ENCODE data around the gene TRPV2.
"Not testable (repeated sequence)": the region's sequence is repeated elsewhere in the genome, so short reads cannot be mapped to it uniquely, and the experiment has no call there.

Gene TRPV2

GRCh38 chr17:16438557-16439302 lies 23.4 kb downstream of the TRPV2 start:
- peak; percentile 99 for DNase-seq (ENCODE audit: low read depth, low spot score)
- peak overlapping the region; percentile 96 for H3K4me3 ChIP-seq (ENCODE audit: low read depth, low read length)
- ChIA-PET CTCF (interaction anchor here (0.8 to 4.7 kb wide), 7 partner anchors 10 to 153 kb away, joined by 3 to 60 read pairs (median 4); no protein-coding TSS in a partner anchor), POLR2A (interaction anchor here (0.5 to 4.4 kb wide), 24 partner anchors 8 to 909 kb away, joined by 3 to 58 read pairs (median 4); partner anchors contain the start of genes NCOR1, TRPV2 and UBB)
- no peak for TF ChIP-seq CTCF (IDR thresholded peaks at IDR 0.05; ENCODE audit: insufficient read depth, low read length, missing control alignments)

GRCh38 chr17:16439303-16439791 lies 24.0 kb downstream of the TRPV2 start:
- peak overlapping the region; percentile 96 for H3K4me3 ChIP-seq (ENCODE audit: low read depth, low read length)
- POLR2A ChIA-PET, result interaction anchor here (0.9 to 4.4 kb wide), 18 partner anchors 8 to 224 kb away, joined by 3 to 58 read pairs (median 4); partner anchors contain the start of genes NCOR1, TRPV2 and UBB
- DNase-seq (ENCODE audit: low read depth, low spot score), result no peak
- TF ChIP-seq CTCF (IDR thresholded peaks at IDR 0.05; ENCODE audit: insufficient read depth, low read length, missing control alignments), result no peak
- CTCF ChIA-PET, result interaction anchor here (1.5 to 4.7 kb wide), 5 partner anchors 11 to 154 kb away, joined by 4 to 60 read pairs (median 14); no protein-coding TSS in a partner anchor

- ChIA-PET CTCF (interaction anchor here (0.7 to 4.7 kb wide), 8 partner anchors 12 to 89 kb away, joined by 3 to 60 read pairs (median 10); no protein-coding TSS in a partner anchor), POLR2A (interaction anchor here (0.9 to 4.4 kb wide), 5 partner anchors 14 to 82 kb away, joined by 3 to 58 read pairs (median 5); partner anchors contain the start of genes TRPV2 and UBB)
- TF ChIP-seq CTCF (IDR thresholded peaks at IDR 0.05; ENCODE audit: insufficient read depth, low read length, missing control alignments), result no peak
- H3K4me3 ChIP-seq (ENCODE audit: low read depth, low read length), result peak overlapping the region; percentile 96
- no peak for DNase-seq (ENCODE audit: low read depth, low spot score)
Measured at GRCh38 chr17:16439811-16440351, 24.5 kb downstream of the TRPV2 start.

- peak overlapping the region; percentile 96 for H3K4me3 ChIP-seq (ENCODE audit: low read depth, low read length)
- not testable (repeated sequence) for DNase-seq (ENCODE audit: low read depth, low spot score)
- ChIA-PET POLR2A (interaction anchor here (0.9 to 4.4 kb wide), 3 partner anchors 25 to 81 kb away, joined by 3 to 58 read pairs (median 5); partner anchors contain the start of genes TRPV2 and UBB), CTCF (interaction anchor here (0.7 to 4.7 kb wide), 9 partner anchors 12 to 144 kb away, joined by 3 to 60 read pairs (median 5); no protein-coding TSS in a partner anchor)
Measured at GRCh38 chr17:16440354-16440753, 25.0 kb downstream of the TRPV2 start.

GRCh38 chr17:16440901-16441629 lies 25.7 kb downstream of the TRPV2 start:
- H3K4me3 ChIP-seq (ENCODE audit: low read depth, low read length), result peak overlapping the region; percentile 96
- TF ChIP-seq CTCF (IDR thresholded peaks at IDR 0.05; ENCODE audit: insufficient read depth, low read length, missing control alignments), result no peak
- ChIA-PET CTCF (interaction anchor here (0.9 to 4.7 kb wide), 10 partner anchors 12 to 143 kb away, joined by 3 to 60 read pairs (median 4); no protein-coding TSS in a partner anchor), POLR2A (interaction anchor here (0.7 to 4.4 kb wide), 4 partner anchors 23 to 791 kb away, joined by 3 to 58 read pairs (median 4); partner anchors contain the start of gene UBB)
- DNase-seq (ENCODE audit: low read depth, low spot score), result no peak

GRCh38 chr17:16442141-16442540 lies 26.8 kb downstream of the TRPV2 start:
- POLR2A ChIA-PET, result interaction anchor here (1.0 to 4.4 kb wide), 2 partner anchors 22 to 60 kb away, joined by 3 to 58 read pairs; partner anchors contain the start of gene UBB

More at GRCh38 chr17:16442141-16442540, 26.8 kb downstream of the TRPV2 start:
- H3K4me3 ChIP-seq (ENCODE audit: low read depth, low read length), result no peak overlapping the region
- DNase-seq (ENCODE audit: low read depth, low spot score), result no peak
- no peak for TF ChIP-seq CTCF (IDR thresholded peaks at IDR 0.05; ENCODE audit: insufficient read depth, low read length, missing control alignments)
- CTCF ChIA-PET, result interaction anchor here (0.9 to 4.7 kb wide), 5 partner anchors 10 to 80 kb away, joined by 3 to 60 read pairs (median 14); no protein-coding TSS in a partner anchor
